Measurements from ENCODE around the gene ZWILCH. TPM values are rescaled to one million over a fixed set of nuclear protein-coding genes. Genes with fewer than 3 reads are reported as not detected.

Gene ZWILCH
- polyA plus RNA-seq, 1 of the 3 experiments (the other 2 are of a cell fraction), result 8.2 TPM

DNA sequence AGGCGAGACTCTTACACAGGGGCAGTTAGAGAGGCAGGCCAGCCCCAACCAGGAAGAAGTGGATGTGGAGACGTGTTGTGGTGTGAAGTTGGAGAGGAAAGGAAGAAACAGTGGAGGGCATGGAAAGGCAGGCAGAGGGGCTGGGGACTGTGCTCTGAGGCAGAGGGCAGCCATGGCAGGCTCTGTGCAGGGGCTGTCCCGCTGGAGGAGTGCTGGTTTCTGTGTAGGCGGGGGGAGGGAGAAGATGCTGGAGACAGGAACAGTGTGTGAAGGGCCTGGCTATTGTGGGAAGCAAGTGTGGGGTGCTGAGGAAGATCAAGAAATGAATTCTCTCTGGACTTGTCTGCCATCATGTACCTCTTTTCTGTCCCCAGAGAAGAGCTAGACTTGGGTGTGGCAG is 28.6 kb upstream of the ZWILCH start (continued):
- TF ChIP-seq, protein P1, sequence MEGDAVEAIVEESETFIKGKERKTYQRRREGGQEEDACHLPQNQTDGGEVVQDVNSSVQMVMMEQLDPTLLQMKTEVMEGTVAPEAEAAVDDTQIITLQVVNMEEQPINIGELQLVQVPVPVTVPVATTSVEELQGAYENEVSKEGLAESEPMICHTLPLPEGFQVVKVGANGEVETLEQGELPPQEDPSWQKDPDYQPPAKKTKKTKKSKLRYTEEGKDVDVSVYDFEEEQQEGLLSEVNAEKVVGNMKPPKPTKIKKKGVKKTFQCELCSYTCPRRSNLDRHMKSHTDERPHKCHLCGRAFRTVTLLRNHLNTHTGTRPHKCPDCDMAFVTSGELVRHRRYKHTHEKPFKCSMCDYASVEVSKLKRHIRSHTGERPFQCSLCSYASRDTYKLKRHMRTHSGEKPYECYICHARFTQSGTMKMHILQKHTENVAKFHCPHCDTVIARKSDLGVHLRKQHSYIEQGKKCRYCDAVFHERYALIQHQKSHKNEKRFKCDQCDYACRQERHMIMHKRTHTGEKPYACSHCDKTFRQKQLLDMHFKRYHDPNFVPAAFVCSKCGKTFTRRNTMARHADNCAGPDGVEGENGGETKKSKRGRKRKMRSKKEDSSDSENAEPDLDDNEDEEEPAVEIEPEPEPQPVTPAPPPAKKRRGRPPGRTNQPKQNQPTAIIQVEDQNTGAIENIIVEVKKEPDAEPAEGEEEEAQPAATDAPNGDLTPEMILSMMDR (IDR thresholded peaks at IDR 0.05), result no peak
- TF ChIP-seq NFIC (IDR thresholded peaks at IDR 0.05; ENCODE audit: borderline replicate concordance), result no peak
- TF ChIP-seq EP300 (IDR thresholded peaks at IDR 0.05; ENCODE audit: borderline replicate concordance in 1 of 2, low read depth in 1 of 2, low read length in 1 of 2), result no peak
- TF ChIP-seq RXRA (IDR thresholded peaks at IDR 0.05; ENCODE audit: borderline replicate concordance, low read depth), result no peak

DNA sequence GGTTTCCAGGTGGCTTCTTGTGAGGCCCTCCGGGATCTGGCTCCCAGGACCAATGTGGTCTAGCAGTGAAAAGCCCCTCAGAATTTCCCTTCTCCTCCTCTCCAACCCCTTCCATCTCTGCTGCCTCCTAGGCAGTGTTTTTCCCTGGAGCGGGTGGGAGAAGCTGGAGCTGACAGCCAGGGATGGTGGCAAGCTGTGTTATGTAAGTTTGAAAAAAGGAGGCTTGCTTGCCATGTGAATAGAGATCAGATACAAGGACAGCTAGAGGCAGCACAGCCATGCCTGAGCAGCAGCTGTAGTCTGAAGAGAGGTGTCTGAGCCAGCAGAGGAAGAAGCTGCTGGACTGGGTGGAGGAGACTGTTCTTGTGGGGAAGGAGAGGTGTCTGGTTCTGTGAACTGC is 28.1 kb upstream of the ZWILCH start:
- no peak overlapping the region for H3K4me2 ChIP-seq
- H3K9ac ChIP-seq, result no peak overlapping the region
- no peak overlapping the region for H2AFZ ChIP-seq (ENCODE audit: low read depth)
- H3K79me2 ChIP-seq (ENCODE audit: insufficient read depth), result no peaks in the 10 kb centered on the region
- H3K4me1 ChIP-seq (ENCODE audit: control insufficient read depth in 1 of 2, insufficient read depth in 2 of 2, low read depth in 1 of 2, low read length in 1 of 2), result peaks cover 0 to 9% of the 10 kb centered on the region in 2 experiments; a peak in 1 of 4 replicates
- no peaks in the 10 kb centered on the region for H4K20me1 ChIP-seq (ENCODE audit: insufficient read depth)
- TF ChIP-seq, protein P2, sequence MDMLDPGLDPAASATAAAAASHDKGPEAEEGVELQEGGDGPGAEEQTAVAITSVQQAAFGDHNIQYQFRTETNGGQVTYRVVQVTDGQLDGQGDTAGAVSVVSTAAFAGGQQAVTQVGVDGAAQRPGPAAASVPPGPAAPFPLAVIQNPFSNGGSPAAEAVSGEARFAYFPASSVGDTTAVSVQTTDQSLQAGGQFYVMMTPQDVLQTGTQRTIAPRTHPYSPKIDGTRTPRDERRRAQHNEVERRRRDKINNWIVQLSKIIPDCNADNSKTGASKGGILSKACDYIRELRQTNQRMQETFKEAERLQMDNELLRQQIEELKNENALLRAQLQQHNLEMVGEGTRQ (IDR thresholded peaks at IDR 0.05; ENCODE audit: borderline replicate concordance, low read depth, low read length), result no peak
- TF ChIP-seq RFX5 (IDR thresholded peaks at IDR 0.05; ENCODE audit: low read length) (no peak), FOXJ3 (CRISPR knock-in tag; IDR thresholded peaks at IDR 0.05) (no peak), EZH2phosphoT487 (IDR thresholded peaks at IDR 0.05; ENCODE audit: borderline replicate concordance, low read depth) (no peak)
- H3K36me3 ChIP-seq (replicated peaks in 1 of 2; ENCODE audit: control insufficient read depth in 1 of 2, insufficient read depth in 2 of 2, low read length in 1 of 2), result peaks cover 0 to 4% of the 10 kb centered on the region in 2 experiments
- H3K9me2 ChIP-seq, result no peaks in the 10 kb centered on the region
- POLR2A ChIA-PET, result no interaction called here
- CTCF ChIA-PET, result no interaction called here
- no peaks in the 10 kb centered on the region for H3K27me3 ChIP-seq (ENCODE audit: insufficient read depth)
- no peaks in the 10 kb centered on the region for H3K9me3 ChIP-seq
- H3K4me3 ChIP-seq (ENCODE audit: low read depth in 2 of 2, low read length in 1 of 2), result no peak overlapping the region
- H3K27ac ChIP-seq (ENCODE audit: low read depth in 2 of 2, low read length in 1 of 2), result no peak overlapping the region
- no peaks in the 10 kb centered on the region for H3F3A ChIP-seq (replicated peaks; ENCODE audit: insufficient read depth)
- no peak for DNase-seq
- WGBS (ENCODE audit: low lambda C conversion rate), result 100% methylated on average over 2 of the region's 2 CpGs

DNA sequence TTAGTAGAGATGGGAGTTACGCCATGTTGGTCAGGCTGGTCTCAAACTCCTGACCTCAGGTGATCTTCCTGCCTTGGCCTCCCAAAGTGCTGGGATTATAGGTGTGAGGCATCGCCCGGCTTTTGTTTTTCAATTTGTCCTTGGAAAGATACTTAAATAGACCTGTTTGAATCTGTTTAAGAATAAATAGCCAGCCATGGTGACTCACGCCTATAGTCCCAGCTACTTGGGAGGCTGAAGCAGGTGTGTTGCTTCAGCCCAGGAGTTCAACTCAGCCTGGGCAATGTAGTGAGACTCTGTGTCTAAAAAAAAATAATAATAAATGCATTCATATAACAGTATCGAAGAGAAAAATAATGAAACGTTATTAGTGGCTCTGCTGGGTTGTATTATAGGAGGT is 24.9 kb upstream of the ZWILCH start:
- no peak for DNase-seq
- TF ChIP-seq RFX5 (IDR thresholded peaks at IDR 0.05; ENCODE audit: low read length), result no peak
- TF ChIP-seq FOXM1 (IDR thresholded peaks at IDR 0.05; ENCODE audit: low read depth), result no peak
- no peak for TF ChIP-seq TAF1 (IDR thresholded peaks at IDR 0.05; ENCODE audit: borderline replicate concordance, low read depth, low read length)
- TF ChIP-seq JUND (IDR thresholded peaks at IDR 0.05), result no peak
- no peak for TF ChIP-seq EZH2phosphoT487 (IDR thresholded peaks at IDR 0.05; ENCODE audit: borderline replicate concordance, low read depth)
- no peak for TF ChIP-seq NFIC (IDR thresholded peaks at IDR 0.05; ENCODE audit: borderline replicate concordance)
- no peak for TF ChIP-seq FOSL2 (IDR thresholded peaks at IDR 0.05; ENCODE audit: borderline replicate concordance, low read depth)
- no peak for TF ChIP-seq MEF2A (IDR thresholded peaks at IDR 0.05; ENCODE audit: borderline replicate concordance, low read depth)
- no peak for TF ChIP-seq RAD21 (IDR thresholded peaks at IDR 0.05; ENCODE audit: low read length)
- TF ChIP-seq, protein P3, sequence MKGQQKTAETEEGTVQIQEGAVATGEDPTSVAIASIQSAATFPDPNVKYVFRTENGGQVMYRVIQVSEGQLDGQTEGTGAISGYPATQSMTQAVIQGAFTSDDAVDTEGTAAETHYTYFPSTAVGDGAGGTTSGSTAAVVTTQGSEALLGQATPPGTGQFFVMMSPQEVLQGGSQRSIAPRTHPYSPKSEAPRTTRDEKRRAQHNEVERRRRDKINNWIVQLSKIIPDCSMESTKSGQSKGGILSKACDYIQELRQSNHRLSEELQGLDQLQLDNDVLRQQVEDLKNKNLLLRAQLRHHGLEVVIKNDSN (IDR thresholded peaks at IDR 0.05; ENCODE audit: borderline replicate concordance, low read depth), result no peak
- TF ChIP-seq, protein P1 (IDR thresholded peaks at IDR 0.05), result no peak
- TF ChIP-seq FOXJ3 (CRISPR knock-in tag; IDR thresholded peaks at IDR 0.05), result no peak
- no peak overlapping the region for H3K4me2 ChIP-seq
- H3K27me3 ChIP-seq (ENCODE audit: insufficient read depth), result no peaks in the 10 kb centered on the region
- H3F3A ChIP-seq (replicated peaks; ENCODE audit: insufficient read depth), result no peaks in the 10 kb centered on the region
- H3K4me3 ChIP-seq (ENCODE audit: low read depth in 2 of 2, low read length in 1 of 2), result no peak overlapping the region
- no peak overlapping the region for H3K9ac ChIP-seq
- H4K20me1 ChIP-seq (ENCODE audit: insufficient read depth), result no peaks in the 10 kb centered on the region
- no peaks in the 10 kb centered on the region for H3K4me1 ChIP-seq (ENCODE audit: control insufficient read depth in 1 of 2, insufficient read depth in 2 of 2, low read depth in 1 of 2, low read length in 1 of 2)
- ChIA-PET POLR2A (no interaction called here), CTCF (no interaction called here)
- peaks cover 0 to 4% of the 10 kb centered on the region in 2 experiments for H3K36me3 ChIP-seq (replicated peaks in 1 of 2; ENCODE audit: control insufficient read depth in 1 of 2, insufficient read depth in 2 of 2, low read length in 1 of 2)
- no peaks in the 10 kb centered on the region for H3K79me2 ChIP-seq (ENCODE audit: insufficient read depth)
- no peaks in the 10 kb centered on the region for H3K9me3 ChIP-seq
- no peak overlapping the region for H2AFZ ChIP-seq (ENCODE audit: low read depth)
- H3K27ac ChIP-seq (ENCODE audit: low read depth in 2 of 2, low read length in 1 of 2), result no peak overlapping the region
- no peaks in the 10 kb centered on the region for H3K9me2 ChIP-seq
- WGBS (ENCODE audit: low lambda C conversion rate), result 94% methylated on average over 6 of the region's 6 CpGs
